Liver (tissue), 9 donors: ENCODE data around the gene TUBGCP6. TPM values are rescaled to one million over a fixed set of nuclear protein-coding genes. Genes with fewer than 3 reads are reported as not detected.

Experiments used
- DNase-seq: peaks from one replicate; pipeline ENCODE4 v3.0.0-alpha.2; 2017; ENCODE audit warnings: low spot score
- H3K27ac ChIP-seq, 2 donors: one replicate each; pipeline ENCODE4 v1.7.0; 2013; ENCODE audit warnings: inconsistent platforms in 2 of 2, low read length in 2 of 2, control low read depth in 1 of 2, low read depth in 1 of 2, mild to moderate bottlenecking in 1 of 2
- H3K27me3 ChIP-seq, 4 donors: one replicate each; pipeline versions ENCODE4 v1.6.1 to v1.7.0; 2013; ENCODE audit warnings: low read length in 3 of 4, inconsistent platforms in 1 of 4, mild to moderate bottlenecking in 1 of 4, moderate library complexity in 1 of 4; ENCODE audit not compliant: control insufficient read depth in 4 of 4, insufficient read depth in 4 of 4
- H3K36me3 ChIP-seq, 4 donors: one replicate each; pipeline versions ENCODE4 v1.6.1 to v1.7.0; 2013; ENCODE audit warnings: low read length in 3 of 4, mild to moderate bottlenecking in 3 of 4, low read depth in 1 of 4, moderate library complexity in 1 of 4; ENCODE audit not compliant: control insufficient read depth in 4 of 4, insufficient read depth in 3 of 4
- H3K4me1 ChIP-seq, 4 donors: one replicate each; pipeline versions ENCODE4 v1.6.1 to v1.7.0; 2013; ENCODE audit warnings: low read length in 3 of 4, mild to moderate bottlenecking in 3 of 4, moderate library complexity in 1 of 4; ENCODE audit not compliant: control insufficient read depth in 4 of 4, insufficient read depth in 4 of 4
- H3K4me3 ChIP-seq, 3 donors: one replicate each; pipeline versions ENCODE4 v1.6.1 to v1.7.0; 2013; ENCODE audit warnings: low read length in 3 of 3, control low read depth in 1 of 3, low read depth in 1 of 3, mild to moderate bottlenecking in 1 of 3
- H3K9ac ChIP-seq, 2 donors: one replicate each; pipeline ENCODE4 v1.7.0; 2013; ENCODE audit warnings: low read length in 2 of 2, mild to moderate bottlenecking in 2 of 2, moderate library complexity in 2 of 2, control low read depth in 1 of 2, low read depth in 1 of 2
- H3K9me3 ChIP-seq, 4 donors: one replicate each; pipeline versions ENCODE4 v1.6.1 to v1.7.0; 2013; ENCODE audit warnings: low read length in 3 of 4; ENCODE audit not compliant: control insufficient read depth in 4 of 4
- EGR1 ChIP-seq, 2 donors: IDR thresholded peaks; 2 replicates each; pipeline ENCODE4 v1.6.1; 2016 to 2018; ENCODE audit warnings: antibody characterized with exemption in 2 of 2, low read depth in 2 of 2
- FOXA1 ChIP-seq: IDR thresholded peaks from 2 replicates; pipeline ENCODE4 v1.6.1; 2016; ENCODE audit warnings: antibody characterized with exemption
- FOXA2 ChIP-seq: IDR thresholded peaks from 2 replicates; pipeline ENCODE4 v1.6.1; 2016; ENCODE audit warnings: antibody characterized with exemption
- GABPA ChIP-seq, 2 donors: IDR thresholded peaks in 1 of 2; conservative IDR thresholded peaks in 1 of 2; 2 replicates each; pipeline ENCODE4 v1.6.1; 2016; ENCODE audit warnings: antibody characterized with exemption in 2 of 2, mild to moderate bottlenecking in 1 of 2, moderate library complexity in 1 of 2
- HNF4A ChIP-seq, 2 donors: conservative IDR thresholded peaks; 2 replicates each; pipeline ENCODE4 v1.6.1; 2016; ENCODE audit warnings: antibody characterized with exemption in 2 of 2, mild to moderate bottlenecking in 2 of 2
- HNF4G ChIP-seq: IDR thresholded peaks from 2 replicates; pipeline ENCODE4 v1.6.1; 2016; ENCODE audit warnings: antibody characterized with exemption
- JUND ChIP-seq, 2 donors: IDR thresholded peaks; 2 replicates each; pipeline ENCODE4 v1.6.1; 2016; ENCODE audit warnings: antibody characterized with exemption in 2 of 2
- NR2F2 ChIP-seq: IDR thresholded peaks from 2 replicates; pipeline ENCODE4 v1.6.1; 2016; ENCODE audit warnings: antibody characterized with exemption
- RAD21 ChIP-seq, 2 donors: IDR thresholded peaks; 2 replicates each; pipeline ENCODE4 v1.6.1; 2016; ENCODE audit warnings: antibody characterized with exemption in 2 of 2, mild to moderate bottlenecking in 2 of 2
- SP1 ChIP-seq: IDR thresholded peaks from 2 replicates; pipeline ENCODE4 v1.6.1; 2018; ENCODE audit warnings: antibody characterized with exemption, mild to moderate bottlenecking
- TAF1 ChIP-seq: conservative IDR thresholded peaks from 2 replicates; pipeline ENCODE4 v1.6.1; 2016; ENCODE audit warnings: antibody characterized with exemption, mild to moderate bottlenecking
- YY1 ChIP-seq: IDR thresholded peaks from 2 replicates; pipeline ENCODE4 v1.6.1; 2016; ENCODE audit warnings: antibody characterized with exemption, mild to moderate bottlenecking
- WGBS: extraction: QIAGEN DNeasy Blood & Tissue Kit; methylation state at CpG from one replicate; pipeline ENCODE4 v1.1.7; 2013; 5-methylcytosine and 5-hydroxymethylcytosine counted together
- polyA plus RNA-seq, 2 donors: library from polyadenylated mRNA; stranded (reverse) in 1 of 2; unstranded in 1 of 2; fragments of 200-250 nt in 1 of 2; fragments of >200 nt in 1 of 2; fragmentation: Nextera tagmentation in 1 of 2; extraction: Ambion mirVana in 1 of 2; gene quantifications; one replicate each; pipeline versions ENCODE4 v1.2.1 to v1.2.3, GENCODE V29; 2013 to 2015
- total RNA-seq, 2 donors: library from RNA; depleted of rRNA; stranded (reverse); fragments of >200 nt; gene quantifications; one replicate each; pipeline ENCODE4 v1.2.3, GENCODE V29; 2014
- TF ChIP-seq, protein P1 (sequence below): IDR thresholded peaks from 2 replicates; pipeline ENCODE4 v1.6.1; 2016; ENCODE audit warnings: antibody characterized with exemption
- TF ChIP-seq, protein P2 (sequence below): IDR thresholded peaks from 2 replicates; pipeline ENCODE4 v1.6.1; 2016; ENCODE audit warnings: antibody characterized with exemption
- TF ChIP-seq, protein P3 (sequence below): IDR thresholded peaks from 2 replicates; pipeline ENCODE4 v1.6.1; 2016; ENCODE audit warnings: antibody characterized with exemption
- TF ChIP-seq, protein P4 (sequence below): fragments of 150-350 bp; IDR thresholded peaks from 2 replicates; pipeline ENCODE4 v1.5.1; 2017; ENCODE audit warnings: improper control_type of control experiment, low read depth, low read length; ENCODE audit not compliant: missing input control
- donor health status: healthy.
- donor health status: healthy.
- donor health status: healthy.
- donor health status: healthy.
- donor health status: healthy.

TUBGCP6 gene
- total and polyA plus RNA-seq, 4 donors = 9.3 to 31.7 (median 16.4) TPM

DNA sequence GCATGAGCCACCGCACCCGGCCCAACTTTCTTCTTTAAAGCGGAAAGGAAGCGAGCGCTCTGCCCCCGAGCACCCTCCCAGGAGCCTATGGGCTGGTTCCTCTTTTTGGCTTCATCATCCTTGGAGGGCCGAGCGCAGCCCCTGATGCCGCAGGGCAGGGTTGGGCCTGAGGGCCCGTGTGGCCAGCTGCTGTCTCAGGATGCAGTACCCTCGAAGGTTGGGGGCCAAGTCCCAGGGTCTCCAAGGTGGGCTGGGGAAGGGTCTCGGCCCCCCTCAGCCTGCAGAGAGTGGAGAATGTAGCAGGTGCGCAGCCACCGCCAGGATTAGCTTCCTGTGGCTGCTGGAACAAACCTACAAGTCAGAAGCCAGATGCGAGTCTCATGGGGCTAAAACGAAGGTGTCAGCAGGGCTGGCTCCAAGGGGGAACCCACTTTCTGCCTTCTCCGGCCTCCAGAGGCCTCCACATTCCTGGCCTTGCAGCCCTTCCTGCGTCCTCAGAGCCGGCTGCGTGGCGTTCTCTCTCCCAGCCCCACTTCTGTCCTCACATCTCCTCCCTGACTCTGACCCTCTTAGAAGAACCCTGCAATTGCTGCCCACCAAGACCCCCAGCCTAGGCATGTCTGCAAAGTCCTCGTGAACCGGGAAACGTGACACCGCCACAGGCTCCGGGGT, 71.4 kb downstream of the TUBGCP6 start:
- H3K27me3 ChIP-seq = no peaks in the 10 kb centered on the region
- H3K9me3 ChIP-seq = no peaks in the 10 kb centered on the region
- H3K4me1 ChIP-seq = peaks cover 0 to 19% (median 11%) of the 10 kb centered on the region in 4 donors
- H3K36me3 ChIP-seq = peaks cover 0 to 3% (median 0%) of the 10 kb centered on the region in 4 donors
- 82% methylated on average over 26 of the region's 26 CpGs for WGBS
- no peak overlapping the region for H3K9ac ChIP-seq
- H3K4me3 ChIP-seq = no peak overlapping the region
- DNase-seq = no peak
- TF ChIP-seq EGR1 (IDR thresholded peaks at IDR 0.05; ENCODE audit: low read depth in 2 of 2) (no peak), GABPA (IDR thresholded peaks at IDR 0.05 in 1 of 2, conservative IDR thresholded peaks at IDR 0.05 in 1 of 2) (no peak), JUND (IDR thresholded peaks at IDR 0.05) (no peak), HNF4A (conservative IDR thresholded peaks at IDR 0.05) (no peak), TAF1 (no peak), RAD21 (IDR thresholded peaks at IDR 0.05) (no peak)
- TF ChIP-seq, protein P1, sequence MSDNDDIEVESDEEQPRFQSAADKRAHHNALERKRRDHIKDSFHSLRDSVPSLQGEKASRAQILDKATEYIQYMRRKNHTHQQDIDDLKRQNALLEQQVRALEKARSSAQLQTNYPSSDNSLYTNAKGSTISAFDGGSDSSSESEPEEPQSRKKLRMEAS = no peak
- TF ChIP-seq, protein P2, sequence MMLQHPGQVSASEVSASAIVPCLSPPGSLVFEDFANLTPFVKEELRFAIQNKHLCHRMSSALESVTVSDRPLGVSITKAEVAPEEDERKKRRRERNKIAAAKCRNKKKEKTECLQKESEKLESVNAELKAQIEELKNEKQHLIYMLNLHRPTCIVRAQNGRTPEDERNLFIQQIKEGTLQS = no peak
- no peak overlapping the region for H3K27ac ChIP-seq

DNA sequence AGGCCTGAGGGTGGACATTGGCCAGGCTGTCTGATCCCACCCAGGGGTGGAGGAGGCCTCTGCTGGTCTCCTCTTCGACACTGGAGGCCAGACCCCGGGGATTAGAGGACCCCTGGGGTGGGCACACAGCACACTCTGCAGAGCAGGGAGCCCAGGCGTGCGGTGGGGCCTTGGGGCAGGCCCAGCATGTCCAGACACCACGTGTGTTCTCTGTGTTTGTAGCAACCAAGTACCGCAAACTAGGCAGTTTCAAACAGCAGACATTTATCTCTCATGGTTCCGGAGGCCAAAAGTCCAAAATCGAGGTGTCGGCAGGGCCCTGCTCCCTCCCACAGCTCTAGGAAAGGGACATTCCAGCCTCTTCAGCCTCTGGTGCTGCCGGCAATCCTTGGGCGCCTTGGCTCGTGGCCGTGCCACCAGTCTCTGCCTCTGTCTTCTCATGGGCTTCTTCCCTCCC, 72.8 kb downstream of the TUBGCP6 start:
- Histone ChIP-seq H3K27me3 (no peaks in the 10 kb centered on the region), H3K4me3 (no peak overlapping the region), H3K9ac (no peak overlapping the region), H3K27ac (peak overlapping the region in 1 of 2 donors; percentile 40), H3K36me3 (no peaks in the 10 kb centered on the region), H3K4me1 (peaks cover 0 to 19% (median 11%) of the 10 kb centered on the region in 4 donors), H3K9me3 (no peaks in the 10 kb centered on the region)
- DNase-seq = no peak
- WGBS = 46% methylated on average over 13 of the region's 13 CpGs
- TF ChIP-seq TAF1 (no peak), FOXA1 (no peak), SP1 (peak; percentile 61), YY1 (peak; percentile 70), HNF4A (conservative IDR thresholded peaks at IDR 0.05) (peak; percentile 69 to 73)
- TF ChIP-seq, protein P1 = no peak

DNA sequence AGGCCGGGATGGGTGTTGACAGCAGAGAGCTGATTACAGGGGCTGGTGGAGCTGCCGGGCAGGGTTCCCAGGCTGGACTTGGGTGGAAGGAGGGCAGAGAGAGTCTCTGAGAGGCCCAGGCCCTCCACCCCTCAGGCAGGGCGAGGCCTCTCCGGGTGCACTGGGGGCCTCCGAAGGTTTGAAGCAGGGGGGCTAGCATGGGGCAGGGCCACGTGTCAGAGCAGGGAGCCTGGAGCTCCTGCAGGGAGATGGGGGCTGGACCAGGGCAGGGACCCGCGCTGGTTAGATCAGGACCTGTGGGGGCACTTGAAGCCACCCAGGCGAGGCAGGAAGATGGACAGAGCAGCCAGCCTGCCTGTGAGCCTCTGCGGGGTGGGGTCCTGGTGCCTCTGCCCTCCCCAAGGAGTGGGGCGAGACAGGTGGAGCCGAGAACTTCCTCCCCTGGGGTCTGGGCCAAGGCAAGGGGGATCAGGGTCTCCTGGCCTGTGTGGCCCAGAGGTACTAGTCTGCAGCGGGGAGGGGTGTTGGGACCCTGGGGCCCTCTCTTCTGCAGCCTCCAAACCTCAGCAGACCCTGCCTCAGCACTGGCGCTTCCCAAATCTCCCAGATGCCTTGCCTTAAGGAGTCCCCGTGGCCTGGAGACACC, 73.4 kb downstream of the TUBGCP6 start:
- Histone ChIP-seq H3K27ac (peak overlapping the region in 1 of 2 donors; percentile 40), H3K36me3 (no peaks in the 10 kb centered on the region), H3K27me3 (no peaks in the 10 kb centered on the region), H3K4me1 (peaks cover 0 to 19% (median 11%) of the 10 kb centered on the region in 4 donors), H3K4me3 (peak overlapping the region in 1 of 3 donors; percentile 88), H3K9me3 (no peaks in the 10 kb centered on the region), H3K9ac (no peak overlapping the region)
- DNase-seq = no peak
- WGBS = 75% methylated on average over 15 of the region's 15 CpGs
- TF ChIP-seq FOXA2 = no peak
- TF ChIP-seq HNF4A (conservative IDR thresholded peaks at IDR 0.05) = no peak
- TF ChIP-seq, protein P3, sequence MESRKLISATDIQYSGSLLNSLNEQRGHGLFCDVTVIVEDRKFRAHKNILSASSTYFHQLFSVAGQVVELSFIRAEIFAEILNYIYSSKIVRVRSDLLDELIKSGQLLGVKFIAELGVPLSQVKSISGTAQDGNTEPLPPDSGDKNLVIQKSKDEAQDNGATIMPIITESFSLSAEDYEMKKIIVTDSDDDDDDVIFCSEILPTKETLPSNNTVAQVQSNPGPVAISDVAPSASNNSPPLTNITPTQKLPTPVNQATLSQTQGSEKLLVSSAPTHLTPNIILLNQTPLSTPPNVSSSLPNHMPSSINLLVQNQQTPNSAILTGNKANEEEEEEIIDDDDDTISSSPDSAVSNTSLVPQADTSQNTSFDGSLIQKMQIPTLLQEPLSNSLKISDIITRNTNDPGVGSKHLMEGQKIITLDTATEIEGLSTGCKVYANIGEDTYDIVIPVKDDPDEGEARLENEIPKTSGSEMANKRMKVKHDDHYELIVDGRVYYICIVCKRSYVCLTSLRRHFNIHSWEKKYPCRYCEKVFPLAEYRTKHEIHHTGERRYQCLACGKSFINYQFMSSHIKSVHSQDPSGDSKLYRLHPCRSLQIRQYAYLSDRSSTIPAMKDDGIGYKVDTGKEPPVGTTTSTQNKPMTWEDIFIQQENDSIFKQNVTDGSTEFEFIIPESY = no peak
- TF ChIP-seq, protein P4, sequence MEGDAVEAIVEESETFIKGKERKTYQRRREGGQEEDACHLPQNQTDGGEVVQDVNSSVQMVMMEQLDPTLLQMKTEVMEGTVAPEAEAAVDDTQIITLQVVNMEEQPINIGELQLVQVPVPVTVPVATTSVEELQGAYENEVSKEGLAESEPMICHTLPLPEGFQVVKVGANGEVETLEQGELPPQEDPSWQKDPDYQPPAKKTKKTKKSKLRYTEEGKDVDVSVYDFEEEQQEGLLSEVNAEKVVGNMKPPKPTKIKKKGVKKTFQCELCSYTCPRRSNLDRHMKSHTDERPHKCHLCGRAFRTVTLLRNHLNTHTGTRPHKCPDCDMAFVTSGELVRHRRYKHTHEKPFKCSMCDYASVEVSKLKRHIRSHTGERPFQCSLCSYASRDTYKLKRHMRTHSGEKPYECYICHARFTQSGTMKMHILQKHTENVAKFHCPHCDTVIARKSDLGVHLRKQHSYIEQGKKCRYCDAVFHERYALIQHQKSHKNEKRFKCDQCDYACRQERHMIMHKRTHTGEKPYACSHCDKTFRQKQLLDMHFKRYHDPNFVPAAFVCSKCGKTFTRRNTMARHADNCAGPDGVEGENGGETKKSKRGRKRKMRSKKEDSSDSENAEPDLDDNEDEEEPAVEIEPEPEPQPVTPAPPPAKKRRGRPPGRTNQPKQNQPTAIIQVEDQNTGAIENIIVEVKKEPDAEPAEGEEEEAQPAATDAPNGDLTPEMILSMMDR = no peak
- no peak for TF ChIP-seq NR2F2
- no peak for TF ChIP-seq HNF4G
- no peak for TF ChIP-seq FOXA1
- no peak for TF ChIP-seq SP1
- TF ChIP-seq, protein P2 = no peak
